ENCODE results near the gene KRTAP4-7. TPM values are rescaled to one million over a fixed set of nuclear protein-coding genes. Genes with fewer than 3 reads are reported as not detected.
"Not testable (repeated sequence)": the region's sequence is repeated elsewhere in the genome, so short reads cannot be mapped to it uniquely, and the experiment has no call there.

Gene KRTAP4-7
- total RNA-seq, 2 donors from 2014 or later, result not detected

DNA sequence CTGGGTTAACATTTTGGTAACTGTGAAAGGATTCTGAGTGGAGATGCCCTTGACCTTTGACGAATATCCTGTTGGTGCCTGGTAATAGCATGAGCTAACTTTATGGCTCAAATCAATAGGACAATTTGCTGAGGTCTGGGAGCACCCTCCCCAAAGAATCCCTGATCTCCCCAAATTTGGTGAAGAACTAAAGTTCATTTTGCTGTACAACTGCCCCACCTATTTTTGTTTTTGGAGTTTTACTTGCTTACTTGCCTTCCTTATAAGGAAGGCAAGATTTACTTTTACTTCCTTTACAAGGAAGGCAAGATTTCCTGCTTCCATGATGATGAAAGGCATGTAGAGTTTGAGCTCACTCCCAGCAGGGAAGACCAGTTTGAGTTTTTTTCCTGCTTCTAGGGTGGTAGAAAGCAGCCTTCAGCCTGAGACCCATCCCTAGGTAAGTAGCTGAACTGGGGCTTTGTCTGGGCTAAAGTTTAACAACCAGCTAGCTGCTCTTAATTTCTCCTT, 24.0 kb downstream of the KRTAP4-7 start:
- Mint-ChIP-seq H3K27me3 (ENCODE audit: insufficient read depth) (peaks cover 2% of the 10 kb centered on the region), H3K4me1 (peaks cover 9% of the 10 kb centered on the region), H3K27ac (no peak overlapping the region), H3K36me3 (ENCODE audit: low read depth) (no peaks in the 10 kb centered on the region), H3K4me3 (no peak overlapping the region), H3K9me3 (peaks cover 25% of the 10 kb centered on the region)
- no peak for DNase-seq
- Histone ChIP-seq H3K4me3 (ENCODE audit: low read length) (no peak overlapping the region), H3K4me1 (ENCODE audit: control insufficient read depth, insufficient read depth, low read length) (no peaks in the 10 kb centered on the region), H3K36me3 (ENCODE audit: control insufficient read depth, insufficient read depth, low read length) (no peaks in the 10 kb centered on the region), H3K27me3 (ENCODE audit: control insufficient read depth, insufficient read depth, low read length, poor library complexity, severe bottlenecking) (no peaks in the 10 kb centered on the region), H3K9me3 (ENCODE audit: control insufficient read depth, low read length) (peaks cover 27% of the 10 kb centered on the region), H3K27ac (ENCODE audit: low read depth, low read length) (no peak overlapping the region), H3K9ac (ENCODE audit: extremely low read depth, low read length, poor library complexity, severe bottlenecking) (no peak overlapping the region)
- WGBS, 2 experiments (ENCODE audit: insufficient coverage in 1 of 2, insufficient read length in 1 of 2), result 76 to 86% methylated on average over 1 of the region's 1 CpG
- TF ChIP-seq CTCF (conservative IDR thresholded peaks at IDR 0.05), result no peak

- not testable (repeated sequence) for DNase-seq
- H3K9me3 Mint-ChIP-seq, result peaks cover 31% of the 10 kb centered on the region
Observed at GRCh38 chr17:41108728-41109386, 24.9 kb downstream of the KRTAP4-7 start.

GRCh38 chr17:41111151-41111885, 27.4 kb downstream of the KRTAP4-7 start:
- Histone ChIP-seq H3K9ac (ENCODE audit: extremely low read depth, low read length, poor library complexity, severe bottlenecking) (no peak overlapping the region), H3K27me3 (ENCODE audit: control insufficient read depth, insufficient read depth, low read length, poor library complexity, severe bottlenecking) (no peaks in the 10 kb centered on the region), H3K4me1 (ENCODE audit: control insufficient read depth, insufficient read depth, low read length) (no peaks in the 10 kb centered on the region), H3K36me3 (ENCODE audit: control insufficient read depth, insufficient read depth, low read length) (no peaks in the 10 kb centered on the region), H3K4me3 (ENCODE audit: low read length) (no peak overlapping the region), H3K9me3 (ENCODE audit: control insufficient read depth, low read length) (peaks cover 32% of the 10 kb centered on the region), H3K27ac (ENCODE audit: low read depth, low read length) (no peak overlapping the region)
- no peak overlapping the region for H3K4me3 Mint-ChIP-seq
- H3K36me3 Mint-ChIP-seq (ENCODE audit: low read depth), result no peaks in the 10 kb centered on the region
- no peak for TF ChIP-seq CTCF (conservative IDR thresholded peaks at IDR 0.05)
- H3K27me3 Mint-ChIP-seq (ENCODE audit: insufficient read depth), result no peaks in the 10 kb centered on the region
- H3K4me1 Mint-ChIP-seq, result peaks cover 9% of the 10 kb centered on the region
- H3K27ac Mint-ChIP-seq, result no peak overlapping the region
- peaks cover 34% of the 10 kb centered on the region for H3K9me3 Mint-ChIP-seq
- DNase-seq, result no peak
- WGBS, 2 experiments (ENCODE audit: insufficient coverage in 1 of 2, insufficient read length in 1 of 2), result 56 to 100% methylated on average over 1 of the region's 2 CpGs

More at GRCh38 chr17:41108728-41109386, 24.9 kb downstream of the KRTAP4-7 start:
- H3K4me3 Mint-ChIP-seq; H3K36me3 Mint-ChIP-seq (ENCODE audit: low read depth); H3K4me3 ChIP-seq (ENCODE audit: low read length); H3K9ac ChIP-seq (ENCODE audit: extremely low read depth, low read length, poor library complexity, severe bottlenecking); H3K27me3 Mint-ChIP-seq (ENCODE audit: insufficient read depth); H3K27me3 ChIP-seq (ENCODE audit: control insufficient read depth, insufficient read depth, low read length, poor library complexity, severe bottlenecking); H3K4me1 Mint-ChIP-seq; H3K27ac ChIP-seq (ENCODE audit: low read depth, low read length); H3K36me3 ChIP-seq (ENCODE audit: control insufficient read depth, insufficient read depth, low read length); H3K27ac Mint-ChIP-seq; H3K4me1 ChIP-seq (ENCODE audit: control insufficient read depth, insufficient read depth, low read length): not testable (repeated sequence)
- 40 to 64% methylated on average over 1 of the region's 1 CpG for WGBS, 2 experiments (ENCODE audit: insufficient coverage in 1 of 2, insufficient read length in 1 of 2)
- H3K9me3 ChIP-seq (ENCODE audit: control insufficient read depth, low read length), result peaks cover 32% of the 10 kb centered on the region

All from endodermal cell (in vitro differentiated cells).